Superior temporal gyrus (tissue), 1 donor: ENCODE measurements around the gene PPT2.

Source experiments
- DNase-seq: peaks from one replicate; pipeline ENCODE4 v3.0.0-alpha.2; 2016; ENCODE audit errors: extremely low spot score

PPT2 gene, protein sequence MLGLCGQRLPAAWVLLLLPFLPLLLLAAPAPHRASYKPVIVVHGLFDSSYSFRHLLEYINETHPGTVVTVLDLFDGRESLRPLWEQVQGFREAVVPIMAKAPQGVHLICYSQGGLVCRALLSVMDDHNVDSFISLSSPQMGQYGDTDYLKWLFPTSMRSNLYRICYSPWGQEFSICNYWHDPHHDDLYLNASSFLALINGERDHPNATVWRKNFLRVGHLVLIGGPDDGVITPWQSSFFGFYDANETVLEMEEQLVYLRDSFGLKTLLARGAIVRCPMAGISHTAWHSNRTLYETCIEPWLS

DNA sequence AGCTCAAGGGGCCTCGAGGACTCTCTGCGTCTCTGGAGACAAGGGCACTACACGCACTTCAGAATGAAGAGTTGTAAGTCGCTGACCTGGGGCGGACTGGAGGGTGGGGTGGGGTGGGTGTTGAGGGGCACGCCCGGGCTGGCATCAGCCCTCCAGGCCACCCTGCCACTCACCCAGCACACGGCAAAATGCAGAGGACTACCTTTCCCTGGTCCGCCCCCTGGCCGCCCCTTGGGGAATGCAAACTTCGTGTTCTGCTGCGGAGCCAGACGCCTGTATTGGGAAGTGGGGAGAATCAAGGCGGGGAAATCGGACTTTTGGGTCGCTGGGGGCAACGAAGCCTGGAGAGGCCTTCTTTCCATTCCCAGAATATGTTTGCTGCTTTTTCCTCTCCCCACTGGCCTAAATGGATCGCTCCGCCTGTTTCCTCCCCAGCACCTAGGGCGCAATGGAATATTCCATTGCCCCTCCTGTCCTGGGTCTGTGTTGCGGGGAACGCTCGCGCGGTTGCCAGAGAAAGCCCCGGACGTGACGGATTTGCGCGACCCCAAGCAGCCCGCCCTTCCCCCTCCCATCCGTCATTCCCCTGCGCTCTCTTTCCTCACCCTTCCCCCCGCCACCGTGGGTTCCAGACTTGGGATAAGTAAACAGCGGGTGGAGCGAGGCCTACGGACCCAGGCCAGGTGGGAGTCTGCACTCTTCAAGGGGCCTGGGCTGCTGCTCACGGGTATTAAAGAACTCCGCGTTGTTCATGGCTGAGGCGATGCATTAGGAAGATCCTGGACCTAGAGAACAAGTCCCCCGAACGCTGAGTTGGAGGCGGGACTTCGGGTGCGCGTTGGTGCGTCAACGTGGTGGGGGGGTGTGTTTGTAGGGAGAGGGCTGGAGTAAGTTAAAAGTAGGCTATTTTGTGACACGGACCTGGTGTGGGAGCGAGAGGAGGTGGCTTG, at the start of gene PPT2:
Gene PPT2 (plus strand): TSS at position 578 of the 950 bp plus-strand sequence. CDS start 454 bp downstream, outside the sequence.
- DNase-seq: peak; percentile 90

DNA sequence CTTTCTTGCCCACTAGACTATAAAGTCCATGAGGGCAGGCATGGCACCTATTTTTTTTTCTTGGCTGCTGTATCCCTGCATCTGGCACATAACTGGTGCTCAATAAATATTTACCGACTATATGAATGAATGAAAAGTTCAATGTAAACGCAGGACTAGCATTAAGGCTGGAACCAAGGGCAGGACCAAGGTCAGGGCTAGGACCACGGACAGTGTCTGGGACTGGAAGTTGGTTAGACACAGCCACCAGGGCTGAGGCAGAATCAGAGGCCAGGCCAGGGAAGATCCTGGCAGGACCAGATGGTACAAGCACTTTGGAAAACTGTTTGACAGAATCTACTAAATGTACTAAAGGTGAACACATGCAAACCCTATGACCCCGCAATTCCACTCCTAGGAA, 48.5 kb upstream of the PPT2 start:
- no peak for DNase-seq

DNA sequence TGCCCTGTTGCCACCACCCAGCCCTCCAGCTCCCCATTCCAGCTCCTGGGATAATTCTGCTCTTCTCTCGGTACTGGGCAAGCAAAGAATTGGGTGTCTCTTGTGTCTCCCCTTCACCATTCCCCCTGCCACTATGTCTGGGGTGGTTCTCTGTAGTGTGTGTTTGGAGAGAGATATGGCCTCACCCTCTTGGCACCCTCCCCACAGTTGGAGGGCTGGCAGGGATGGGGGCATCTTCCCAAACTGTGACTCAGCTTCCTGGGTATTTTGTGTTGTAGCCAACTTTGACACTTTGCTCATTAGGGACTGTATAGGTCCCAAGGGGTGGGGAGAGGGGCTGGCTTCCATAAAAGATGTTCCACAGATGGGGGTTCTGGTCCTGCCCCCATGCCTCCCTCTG, 46.5 kb upstream of the PPT2 start:
- DNase-seq: no peak

DNA sequence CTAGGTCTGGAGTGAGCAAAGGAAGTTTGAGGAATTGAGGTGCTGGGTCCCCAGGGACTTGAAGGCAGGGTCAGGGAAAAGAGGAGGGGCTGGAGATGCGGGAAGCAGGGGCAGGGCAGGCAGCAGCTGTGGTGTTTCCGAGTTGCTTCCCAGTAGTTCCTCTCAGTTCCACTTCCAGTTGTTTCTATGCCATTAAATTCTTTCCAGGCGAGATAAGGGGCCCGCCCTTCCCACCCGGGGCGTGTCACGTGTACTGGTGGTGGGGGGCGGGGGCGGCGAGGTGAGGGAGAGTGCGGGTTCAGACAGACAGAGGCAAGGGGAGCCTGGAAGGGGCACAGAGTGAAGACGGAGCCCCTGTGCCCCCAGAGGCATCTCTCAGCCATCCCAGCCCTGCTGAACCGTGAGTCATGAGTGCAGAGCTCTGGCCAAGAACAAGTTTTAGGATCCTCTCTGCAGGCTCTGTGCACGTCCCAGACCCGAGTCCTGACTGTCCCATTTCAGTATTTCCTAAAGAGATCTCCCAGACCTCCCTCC, 45.8 kb upstream of the PPT2 start:
- no peak for DNase-seq

DNA sequence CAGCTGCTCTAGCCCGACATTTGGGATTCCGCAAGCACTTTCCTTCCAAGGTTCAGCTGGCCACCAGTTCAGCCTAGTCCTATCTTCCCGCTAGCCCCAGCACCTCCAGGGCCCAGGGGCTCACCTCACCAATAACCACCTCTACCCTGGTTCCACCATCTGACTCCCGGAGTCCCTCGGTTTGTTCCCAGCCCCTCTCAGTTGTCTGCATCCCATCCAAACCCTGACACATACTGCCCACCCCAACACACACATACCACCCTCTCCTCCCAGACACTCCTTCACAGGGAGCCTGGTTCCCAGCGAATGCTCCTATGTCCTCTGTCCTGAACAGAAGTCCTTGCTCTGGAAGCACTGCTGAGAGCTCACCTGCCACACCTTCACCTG, 45.2 kb upstream of the PPT2 start:
- DNase-seq: no peak

DNA sequence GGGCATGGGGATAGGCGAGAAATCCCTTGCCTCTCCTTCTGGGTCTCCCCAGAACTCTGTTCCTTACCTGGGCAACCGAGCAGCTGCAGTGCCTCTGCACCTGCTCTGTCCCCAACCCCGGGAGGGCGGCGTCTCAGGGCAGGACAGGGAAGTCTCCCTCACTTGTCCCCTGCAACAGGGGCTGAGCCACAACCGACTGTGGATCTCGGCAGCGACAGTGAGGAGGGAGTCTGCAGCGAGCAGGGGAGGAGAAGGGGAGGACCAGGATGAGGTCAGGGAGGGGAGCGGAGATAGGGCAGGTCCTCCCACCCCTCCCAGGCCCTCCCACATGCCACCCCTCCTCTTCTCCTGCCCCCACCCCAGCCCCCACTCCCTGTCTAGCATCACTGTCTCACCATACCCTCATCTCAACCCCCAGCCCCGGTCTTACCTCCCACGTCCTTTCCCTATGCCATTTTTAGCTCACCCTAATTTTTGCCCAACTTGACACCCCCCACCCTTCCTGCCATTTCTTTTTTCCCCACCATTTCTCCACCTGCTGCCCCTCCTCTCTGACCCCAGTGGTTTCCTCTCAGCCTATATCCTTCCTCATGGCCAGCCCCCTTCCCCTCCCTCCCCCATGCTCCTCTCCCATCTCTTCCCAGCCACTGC, 44.7 kb upstream of the PPT2 start, which contains the start of gene TNXB:
Gene TNXB (minus strand): TSS at position 225 of the 651 bp plus-strand sequence. CDS start 11,140 bp downstream, outside the sequence.
- DNase-seq: no peak

DNA sequence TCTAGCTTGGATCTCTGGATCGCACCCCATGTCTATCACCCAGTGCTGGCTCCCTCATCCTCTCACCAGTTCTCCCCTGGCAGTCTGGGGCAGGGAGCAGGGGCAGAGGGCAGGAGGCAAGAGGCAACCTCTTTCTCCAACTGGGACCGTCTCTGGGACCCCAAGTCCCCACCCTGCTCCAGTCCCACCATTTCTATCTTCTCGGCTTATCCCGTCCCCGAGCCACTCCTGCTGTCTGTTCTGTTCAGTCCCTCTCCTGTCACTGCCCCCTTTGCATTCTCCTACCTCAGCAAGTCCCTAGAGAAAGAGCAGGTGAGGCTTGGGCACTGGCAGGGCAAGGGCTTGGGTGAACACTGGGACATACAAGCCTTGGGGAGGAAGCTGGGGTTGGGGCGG, 44.2 kb upstream of the PPT2 start:
- no peak for DNase-seq

DNA sequence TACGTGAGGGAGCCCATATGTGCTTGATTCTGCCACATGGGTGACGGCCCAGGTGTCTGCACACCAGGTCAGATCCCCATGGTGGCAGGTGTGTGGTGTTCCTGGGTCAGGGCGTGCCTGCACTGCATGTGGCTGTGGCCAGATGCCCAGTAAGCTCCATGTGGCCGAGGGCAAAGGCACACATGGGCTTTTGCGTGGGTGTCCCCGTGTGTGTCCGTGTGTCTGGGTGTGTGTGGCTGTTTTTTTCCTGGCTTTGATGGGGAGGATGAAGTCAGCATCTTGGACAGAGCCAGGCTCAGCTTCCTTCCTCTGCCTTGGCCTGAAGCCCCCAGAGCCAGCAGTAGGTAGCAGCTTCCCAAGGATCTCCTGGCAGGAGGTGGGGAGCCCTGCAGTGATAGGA, 43.3 kb upstream of the PPT2 start:
- no peak for DNase-seq

DNA sequence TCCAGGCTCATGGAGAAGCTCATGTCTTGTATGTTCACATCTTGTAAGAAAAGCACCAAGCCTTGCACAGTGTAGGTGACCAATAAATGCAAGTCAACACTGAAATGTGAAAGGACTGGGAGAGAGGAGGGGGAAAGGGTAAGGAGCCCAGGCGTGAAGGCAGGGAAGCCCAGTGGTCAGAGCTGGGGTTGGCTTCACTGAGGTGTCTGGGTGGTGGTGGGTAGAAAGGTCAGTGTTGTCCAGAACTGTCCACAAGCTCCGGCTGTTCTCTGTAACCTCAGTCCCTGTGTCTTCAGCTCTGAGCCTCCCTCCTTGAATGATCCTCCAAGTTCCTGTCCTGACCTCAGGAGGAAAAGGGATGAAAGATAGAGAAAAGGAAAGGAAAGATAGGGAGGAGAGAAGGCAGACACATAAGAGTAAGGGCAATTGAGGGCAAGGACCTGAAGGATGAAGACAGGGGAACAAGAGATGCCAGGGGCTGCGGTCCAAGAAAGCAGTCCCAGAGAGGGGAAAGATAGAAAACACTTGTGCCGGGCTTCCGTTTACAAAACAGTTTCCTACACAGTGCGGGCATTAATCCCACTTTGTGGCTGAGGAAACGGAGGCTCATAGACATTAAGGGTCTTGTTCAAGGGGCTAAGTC, 42.4 kb upstream of the PPT2 start:
- no peak for DNase-seq

DNA sequence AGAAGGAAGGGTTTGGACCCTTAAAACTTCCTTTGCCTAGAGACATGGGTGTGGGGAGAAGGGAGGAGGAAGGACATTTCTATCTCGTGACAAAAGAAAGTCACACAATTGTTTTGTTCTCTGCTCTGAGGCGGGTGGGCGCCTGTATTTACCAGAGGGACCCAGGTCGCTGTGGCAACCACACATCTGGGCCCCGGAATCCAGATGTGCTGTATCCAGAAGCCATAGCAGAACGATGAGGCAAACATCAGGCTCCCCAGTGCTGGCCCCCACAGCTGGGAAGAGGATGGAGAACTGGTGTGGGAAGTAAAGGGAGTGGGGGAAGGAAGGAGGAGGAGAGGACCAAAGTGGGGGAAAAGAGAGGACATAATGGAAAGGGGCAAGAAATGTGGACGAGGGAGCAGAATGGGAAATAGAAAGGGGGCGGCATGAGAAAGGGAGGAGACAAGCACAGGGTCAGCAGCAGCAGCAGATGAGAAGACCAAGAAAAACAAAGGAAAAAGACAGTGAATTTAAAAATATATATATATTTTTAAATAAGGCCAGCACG, 41.4 kb upstream of the PPT2 start:
- DNase-seq: no peak

DNA sequence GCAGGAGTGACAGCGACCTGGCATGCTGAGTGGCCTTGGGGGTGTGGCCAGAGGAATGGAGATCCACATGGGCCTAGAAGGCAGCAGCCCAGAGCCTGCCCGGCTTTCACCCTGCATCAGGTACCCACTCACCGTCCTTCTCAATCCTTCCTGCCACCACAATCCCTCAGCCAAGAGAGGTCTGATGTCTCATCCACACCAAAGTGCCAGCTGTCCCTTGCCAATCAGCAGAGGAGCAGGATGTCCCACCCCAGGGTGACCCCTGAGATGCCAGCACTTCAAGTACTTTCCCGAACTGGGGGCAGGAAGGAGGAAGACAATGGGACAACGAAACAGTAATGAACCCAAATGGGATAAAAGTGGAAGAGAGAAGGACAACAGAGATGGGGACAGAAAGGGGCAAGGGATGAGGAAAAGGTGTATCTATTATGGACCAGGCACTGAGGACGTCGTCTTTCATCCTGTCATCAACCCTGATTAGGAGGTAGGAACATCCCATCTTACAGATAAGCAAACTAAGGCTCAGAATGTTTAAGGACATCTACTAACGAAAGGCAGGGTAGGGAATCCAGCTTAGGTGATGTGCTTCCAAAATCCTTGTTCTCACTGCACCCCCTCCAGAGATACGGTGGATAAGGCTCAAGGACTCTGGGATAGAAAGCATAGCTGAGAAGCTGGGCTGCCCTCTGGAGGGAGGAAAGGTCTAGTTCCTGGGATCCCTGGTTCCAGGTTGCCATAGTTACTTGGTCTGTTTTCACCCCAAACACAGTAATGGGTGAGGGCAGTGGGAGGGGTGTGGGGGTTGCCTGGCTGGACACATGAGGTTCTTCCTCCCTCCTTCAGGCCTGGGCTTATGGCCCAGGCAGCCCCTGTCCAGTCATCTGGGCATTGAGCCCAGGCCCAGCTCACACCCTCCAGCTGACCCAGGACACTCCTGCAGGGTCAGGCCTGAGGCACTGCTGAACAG, 40.3 kb upstream of the PPT2 start:
- DNase-seq: peak; percentile 41

DNA sequence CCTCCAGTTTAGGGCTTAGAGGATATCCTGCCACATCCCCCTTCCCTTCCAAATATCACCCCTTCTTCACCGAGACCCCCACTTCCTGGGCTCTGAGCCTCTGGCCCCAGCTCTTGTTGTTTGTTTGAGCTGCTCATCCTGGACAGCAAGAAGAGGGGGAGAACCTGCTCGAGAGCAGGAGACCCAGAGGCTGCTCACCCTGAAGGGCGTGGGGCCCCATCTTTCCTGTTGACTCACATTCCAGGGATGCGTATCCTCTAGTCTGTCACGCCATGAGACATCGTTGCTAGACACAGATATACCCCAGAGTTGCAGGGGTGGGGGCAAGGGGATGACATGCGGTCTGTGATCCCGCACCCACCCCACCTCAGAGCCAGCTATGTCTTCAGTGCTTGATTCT, 39.1 kb upstream of the PPT2 start:
- no peak for DNase-seq

DNA sequence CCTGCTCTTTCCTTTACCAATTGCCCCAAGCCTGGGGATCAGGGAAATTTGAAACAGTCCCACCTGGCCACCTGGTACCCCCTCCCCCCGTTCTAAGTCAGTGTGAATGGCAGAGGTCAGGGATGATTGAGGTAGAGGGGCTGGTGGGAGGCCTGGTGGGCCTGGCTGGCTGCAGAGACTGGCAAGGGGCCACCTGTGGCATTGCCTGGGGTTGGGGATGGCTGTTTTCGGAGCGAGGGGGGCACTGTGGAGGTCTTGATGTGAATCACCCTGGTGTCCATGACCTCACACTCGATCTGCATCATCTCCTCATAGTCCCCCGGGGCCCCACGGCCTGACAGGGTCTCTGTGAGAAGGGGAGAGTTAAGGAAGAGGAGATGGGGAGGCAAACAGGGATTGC, 38.3 kb upstream of the PPT2 start:
- DNase-seq: no peak

DNA sequence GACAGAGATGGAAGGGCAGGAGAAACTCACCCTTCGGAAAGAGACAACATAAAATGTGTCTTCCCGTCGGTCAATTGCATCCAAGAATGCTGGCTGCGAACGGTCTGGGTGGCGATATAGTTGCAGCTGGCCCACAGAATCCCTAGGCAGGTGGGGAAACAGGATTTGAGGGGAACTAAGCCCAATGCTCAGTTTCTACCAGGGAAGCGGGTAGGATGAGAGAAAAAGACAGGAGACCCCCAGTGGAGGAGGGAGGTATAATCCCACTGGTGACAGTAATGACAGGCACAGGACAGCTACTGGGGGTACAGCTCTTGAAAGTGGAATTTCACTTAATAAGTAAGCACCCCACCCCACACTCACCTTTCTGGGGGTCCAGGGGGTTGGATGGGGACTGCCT, 37.3 kb upstream of the PPT2 start:
- no peak for DNase-seq

DNA sequence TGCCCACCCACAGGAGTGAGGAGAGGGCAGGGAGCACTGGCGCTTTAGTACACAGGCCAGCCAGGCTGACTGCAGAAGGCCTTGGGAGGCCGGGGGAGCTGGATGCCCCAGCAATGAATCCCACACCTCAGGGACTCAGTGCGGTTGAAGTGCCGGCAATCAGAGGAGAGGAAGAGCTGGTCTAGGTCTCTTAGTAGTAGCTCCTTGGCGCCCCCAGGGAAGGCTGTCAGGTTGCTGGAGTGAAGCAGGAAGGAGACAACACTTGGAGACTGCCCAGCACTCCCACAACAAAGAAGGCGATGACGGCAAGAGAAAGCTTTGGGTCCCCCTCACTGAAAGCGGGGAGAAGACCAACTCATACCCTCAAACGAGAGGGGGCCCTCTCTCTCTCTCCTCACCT, 36.5 kb upstream of the PPT2 start:
- no peak for DNase-seq

DNA sequence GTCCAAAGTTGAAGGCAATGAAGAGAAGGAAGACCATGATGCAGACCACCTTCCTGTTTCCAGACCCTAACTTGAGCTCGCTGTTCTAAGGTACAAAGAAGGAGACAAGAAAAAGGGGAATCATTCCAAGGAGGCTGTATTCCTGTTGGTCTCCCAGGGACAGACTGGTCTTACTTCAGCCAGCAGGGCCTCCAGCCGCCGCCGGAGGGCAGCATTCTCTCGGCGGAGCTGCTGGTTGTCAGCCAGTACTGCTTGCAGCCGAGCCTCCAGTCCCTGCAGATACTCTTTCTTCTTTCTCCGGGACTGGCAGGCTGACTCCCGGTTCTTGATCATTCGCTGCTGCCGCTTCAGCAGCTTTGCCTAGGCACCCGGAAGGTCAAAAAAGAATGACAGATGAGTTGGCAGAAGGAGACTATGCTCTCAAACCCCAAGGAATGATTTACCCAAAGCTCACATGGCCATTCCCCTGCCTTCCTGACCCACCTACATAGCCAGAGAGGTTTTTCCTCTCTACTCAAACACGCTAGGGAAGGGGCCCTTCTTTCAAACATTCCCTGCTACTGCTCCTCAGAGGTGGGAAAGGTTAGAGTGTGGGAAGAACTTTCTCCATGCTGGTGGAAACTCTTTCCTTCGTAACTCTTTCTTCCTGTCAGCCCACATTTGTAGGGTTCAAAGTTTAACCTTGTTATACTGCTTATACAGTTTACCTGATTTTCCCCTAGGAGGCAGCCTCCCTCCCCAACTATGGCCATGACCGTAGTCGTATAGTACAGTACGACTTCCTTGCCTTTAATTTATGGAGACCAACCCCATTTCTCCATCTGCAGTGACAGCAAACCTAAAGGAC, 34.9 kb upstream of the PPT2 start:
- DNase-seq: peak; percentile 87

DNA sequence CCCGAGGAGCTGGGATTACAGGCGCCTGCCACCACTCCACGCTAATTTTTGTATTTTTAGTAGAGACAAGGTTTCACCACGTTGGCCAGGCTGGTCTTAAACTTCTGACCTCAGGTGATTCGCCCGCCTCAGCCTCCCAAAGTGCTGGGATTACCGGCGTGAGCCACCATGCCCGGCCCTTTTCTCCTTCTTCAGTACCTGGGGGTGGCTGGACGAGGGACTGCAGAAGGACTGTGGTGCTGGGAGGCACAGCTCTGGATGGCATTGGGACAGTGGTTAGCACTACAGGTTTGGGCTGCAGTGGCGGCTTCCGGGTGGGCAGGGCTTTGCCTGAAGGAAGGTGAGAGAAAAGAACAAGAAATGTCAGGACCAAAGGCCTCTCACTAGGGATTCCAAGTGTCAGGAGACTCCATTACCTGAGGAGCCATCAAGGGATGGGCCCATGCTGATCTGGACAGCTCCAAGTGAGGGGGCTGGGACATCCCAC, 33.3 kb upstream of the PPT2 start:
- no peak for DNase-seq

DNA sequence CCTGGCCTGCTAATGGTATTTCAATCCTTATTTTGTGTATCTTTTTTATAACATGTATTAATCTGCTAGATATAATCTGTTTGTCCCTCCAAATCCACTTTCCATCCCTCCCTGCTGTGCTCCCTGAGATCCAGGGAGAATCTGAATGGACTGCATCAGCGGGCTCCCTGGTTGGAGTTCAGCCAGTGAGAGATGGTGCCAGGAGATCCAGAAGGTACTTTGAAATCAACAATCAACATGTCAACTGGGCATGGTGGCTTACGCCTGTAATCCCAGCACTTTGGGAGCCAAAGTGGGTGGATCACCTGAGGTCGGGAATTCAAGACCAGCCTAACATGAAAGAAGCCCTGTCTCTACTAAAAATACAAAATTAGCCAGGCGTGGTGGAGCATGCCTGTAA, 30.3 kb upstream of the PPT2 start:
- no peak for DNase-seq

DNA sequence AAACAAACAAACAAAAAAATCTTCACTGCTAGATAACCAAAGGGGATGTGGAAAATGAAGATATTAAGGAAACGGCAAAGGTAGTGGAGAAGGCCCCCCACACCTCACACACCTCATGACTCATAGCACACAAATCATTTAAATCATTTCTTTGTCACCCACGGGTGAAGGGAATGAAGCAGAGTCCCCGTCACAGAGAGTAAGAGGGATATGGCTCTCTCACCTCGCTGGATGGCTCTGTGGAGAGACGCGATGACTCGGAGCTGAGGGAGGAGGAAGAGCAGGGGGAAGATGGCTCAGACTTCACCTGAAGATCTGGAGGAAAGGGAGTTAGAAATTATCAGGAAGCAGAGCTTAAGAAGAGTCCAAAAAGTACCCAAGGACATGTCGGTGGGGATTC, 27.1 kb upstream of the PPT2 start:
- DNase-seq: no peak
